HEK293 (cell line): ENCODE data around the gene C2orf74.

ENCODE experiments used
- CTCF ChIA-PET: fragments of 350-600 bp; formaldehyde crosslinking; extraction: SDS; loops from one replicate; lab custom pipeline; 2021; ENCODE audit warnings: antibody characterized with exemption; lab: Yijun Ruan, JAX
- POLR2A ChIA-PET: fragments of 300-600 bp; formaldehyde crosslinking; extraction: SDS; loops from one replicate; lab custom pipeline; 2020; ENCODE audit warnings: antibody characterized with exemption, inconsistent platforms; lab: Yijun Ruan, JAX
- H3K27ac ChIP-seq: fragments of 200-500 bp; sonication (Bioruptor generic); 2 replicates; pipeline ENCODE4 v1.5.1; 2014; ENCODE audit warnings: low read depth, low read length, control low read depth, inconsistent platforms; ENCODE audit errors: extremely low read depth
- H3K36me3 ChIP-seq, 2 experiments: fragments of 200-500 bp in 1 of 2; sonication (Bioruptor generic) in 1 of 2; 1 replicate in 1 of 2; 2 replicates in 1 of 2; pipeline ENCODE4 v1.5.1; 2014 to 2017; ENCODE audit warnings: inconsistent platforms in 2 of 2, low read length in 2 of 2; ENCODE audit not compliant: control insufficient read depth in 2 of 2, insufficient read depth in 1 of 2
- H3K4me1 ChIP-seq: fragments of 200-500 bp; sonication (Bioruptor generic); 2 replicates; pipeline ENCODE4 v1.5.1; 2014; ENCODE audit warnings: mild to moderate bottlenecking, low read length, inconsistent platforms; ENCODE audit not compliant: control insufficient read depth, insufficient read depth
- H3K4me3 ChIP-seq: 2 replicates; pipeline ENCODE4 v1.5.1; 2011; ENCODE audit warnings: low read depth, mild to moderate bottlenecking, control low read depth, low read length, moderate library complexity
- H3K9me3 ChIP-seq: fragments of 200-500 bp; sonication (Bioruptor generic); 2 replicates; pipeline ENCODE4 v1.5.1; 2014; ENCODE audit warnings: low read depth, low read length, inconsistent platforms; ENCODE audit not compliant: control insufficient read depth, insufficient read depth
- BCL11A ChIP-seq: fragments of 450-650 bp; formaldehyde crosslinking; IDR thresholded peaks from 2 replicates; pipeline ENCODE4 v1.5.1; 2016; ENCODE audit warnings: low read depth, missing biosample characterization, missing genetic modification characterization
- CTCF ChIP-seq: fragments of 450-650 bp; formaldehyde crosslinking; IDR thresholded peaks from 2 replicates; pipeline ENCODE4 v1.5.1; 2016; ENCODE audit warnings: missing biosample characterization, missing genetic modification characterization
- GLI4 ChIP-seq: fragments of 450-650 bp; formaldehyde crosslinking; IDR thresholded peaks from 2 replicates; pipeline ENCODE4 v1.5.1; 2016; ENCODE audit warnings: missing biosample characterization, missing genetic modification characterization
- IKZF3 ChIP-seq: fragments of 450-650 bp; IDR thresholded peaks from 2 replicates; pipeline ENCODE4 v1.5.0; 2018; ENCODE audit warnings: missing biosample characterization, mild to moderate bottlenecking, missing genetic modification characterization, moderate library complexity
- MZF1 ChIP-seq: fragments of 450-650 bp; formaldehyde crosslinking; IDR thresholded peaks from 2 replicates; pipeline ENCODE4 v1.5.1; 2017; ENCODE audit warnings: missing biosample characterization, missing genetic modification characterization, borderline replicate concordance
- OSR2 ChIP-seq: fragments of 450-650 bp; formaldehyde crosslinking; IDR thresholded peaks from 2 replicates; pipeline ENCODE4 v1.5.1; 2016; ENCODE audit warnings: missing biosample characterization, missing genetic modification characterization
- RBAK ChIP-seq: fragments of 450-650 bp; formaldehyde crosslinking; IDR thresholded peaks from 2 replicates; pipeline ENCODE4 v1.5.1; 2016; ENCODE audit warnings: missing biosample characterization, missing genetic modification characterization
- REPIN1 ChIP-seq: fragments of 450-650 bp; formaldehyde crosslinking; IDR thresholded peaks from 2 replicates; pipeline ENCODE4 v1.5.1; 2017; ENCODE audit warnings: missing biosample characterization, missing genetic modification characterization, low read depth
- SETDB1 ChIP-seq: IDR thresholded peaks from one replicate; pipeline ENCODE4 v1.6.1; 2017; ENCODE audit warnings: mild to moderate bottlenecking, low read length, moderate library complexity, mixed read lengths; ENCODE audit not compliant: insufficient read length
- YY1 ChIP-seq: fragments of 450-650 bp; formaldehyde crosslinking; IDR thresholded peaks from 2 replicates; pipeline ENCODE4 v1.5.1; 2018; ENCODE audit warnings: missing biosample characterization, missing genetic modification characterization
- ZBTB10 ChIP-seq: fragments of 450-650 bp; formaldehyde crosslinking; IDR thresholded peaks from 2 replicates; pipeline ENCODE4 v1.5.1; 2016; ENCODE audit warnings: missing biosample characterization, missing genetic modification characterization
- ZBTB17 ChIP-seq: fragments of 450-650 bp; formaldehyde crosslinking; IDR thresholded peaks from 2 replicates; pipeline ENCODE4 v1.5.1; 2016; ENCODE audit warnings: missing biosample characterization, missing genetic modification characterization
- ZBTB48 ChIP-seq: fragments of 450-650 bp; formaldehyde crosslinking; IDR thresholded peaks from 2 replicates; pipeline ENCODE4 v1.5.1; 2016; ENCODE audit warnings: missing biosample characterization, missing genetic modification characterization
- ZBTB49 ChIP-seq: fragments of 450-650 bp; formaldehyde crosslinking; IDR thresholded peaks from 2 replicates; pipeline ENCODE4 v1.5.1; 2016; ENCODE audit warnings: missing biosample characterization, missing genetic modification characterization, low read depth
- ZNF155 ChIP-seq: fragments of 450-650 bp; formaldehyde crosslinking; IDR thresholded peaks from 2 replicates; pipeline ENCODE4 v1.5.1; 2016; ENCODE audit warnings: missing biosample characterization, missing genetic modification characterization
- ZNF280C ChIP-seq: fragments of 450-650 bp; formaldehyde crosslinking; IDR thresholded peaks from 2 replicates; pipeline ENCODE4 v1.5.1; 2016; ENCODE audit warnings: missing biosample characterization, missing genetic modification characterization
- ZNF335 ChIP-seq: fragments of 450-650 bp; formaldehyde crosslinking; conservative IDR thresholded peaks from 2 replicates; pipeline ENCODE4 v1.5.1; 2016; ENCODE audit warnings: missing biosample characterization, missing genetic modification characterization
- ZNF37A ChIP-seq: fragments of 450-650 bp; IDR thresholded peaks from 2 replicates; pipeline ENCODE4 v1.5.1; 2018; ENCODE audit warnings: missing biosample characterization, missing genetic modification characterization
- ZNF558 ChIP-seq: fragments of 450-650 bp; formaldehyde crosslinking; IDR thresholded peaks from 2 replicates; pipeline ENCODE4 v1.5.1; 2016; ENCODE audit warnings: missing biosample characterization, missing genetic modification characterization
- ZNF571 ChIP-seq: fragments of 450-650 bp; formaldehyde crosslinking; IDR thresholded peaks from 2 replicates; pipeline ENCODE4 v1.5.0; 2017; ENCODE audit warnings: missing biosample characterization, missing genetic modification characterization
- ZNF621 ChIP-seq: fragments of 450-650 bp; formaldehyde crosslinking; IDR thresholded peaks from 2 replicates; pipeline ENCODE4 v1.5.1; 2017; ENCODE audit warnings: missing biosample characterization, missing genetic modification characterization
- ZNF629 ChIP-seq: fragments of 450-650 bp; formaldehyde crosslinking; IDR thresholded peaks from 2 replicates; pipeline ENCODE4 v1.5.1; 2017; ENCODE audit warnings: missing biosample characterization, missing genetic modification characterization
- ZNF677 ChIP-seq: fragments of 450-650 bp; IDR thresholded peaks from 2 replicates; pipeline ENCODE4 v1.5.0; 2018; ENCODE audit warnings: missing biosample characterization, mild to moderate bottlenecking, missing genetic modification characterization, moderate library complexity
- ZSCAN4 ChIP-seq: fragments of 450-650 bp; formaldehyde crosslinking; IDR thresholded peaks from 2 replicates; pipeline ENCODE4 v1.5.1; 2017; ENCODE audit warnings: missing biosample characterization, missing genetic modification characterization
- ZXDB ChIP-seq: fragments of 450-650 bp; formaldehyde crosslinking; IDR thresholded peaks from 2 replicates; pipeline ENCODE4 v1.5.1; 2016; ENCODE audit warnings: missing biosample characterization, missing genetic modification characterization
- TF ChIP-seq, protein P1 (sequence below): fragments of 450-650 bp; formaldehyde crosslinking; IDR thresholded peaks from 2 replicates; pipeline ENCODE4 v1.5.1; 2016; ENCODE audit warnings: missing biosample characterization, missing genetic modification characterization

The C2orf74 gene

GRCh38 chr2:61144697-61145268, 17.2 kb upstream of the C2orf74 start:
- H3K4me1 ChIP-seq: no peaks in the 10 kb centered on the region
- H3K36me3 ChIP-seq: peaks cover 0 to 16% of the 10 kb centered on the region in 2 experiments; a peak in 2 of 3 replicates
- ChIA-PET CTCF (no interaction called here), POLR2A (interaction anchor here (0.6 to 2.7 kb wide), 3 partner anchors 11 to 171 kb away, joined by 6 to 12 read pairs (median 10); no protein-coding TSS in a partner anchor)
- H3K9me3 ChIP-seq: no peaks in the 10 kb centered on the region
- H3K4me3 ChIP-seq: peak overlapping the region; percentile 55
- peak overlapping the region; percentile 38; the same call in 1 of the 2 replicates for H3K27ac ChIP-seq
- TF ChIP-seq ZNF155 (tag by site-specific recombination): no peak
- TF ChIP-seq SETDB1: peak; percentile 53
- TF ChIP-seq ZNF558 (tag by site-specific recombination): 0 out of 2 replicates have a peak, but pooled peaks have one; percentile 13
- TF ChIP-seq ZNF335: peak; percentile 59; the same call in 1 of the 2 replicates
- TF ChIP-seq ZNF621 (tag by site-specific recombination): no peak
- TF ChIP-seq MZF1: no peak
- TF ChIP-seq, protein P1, sequence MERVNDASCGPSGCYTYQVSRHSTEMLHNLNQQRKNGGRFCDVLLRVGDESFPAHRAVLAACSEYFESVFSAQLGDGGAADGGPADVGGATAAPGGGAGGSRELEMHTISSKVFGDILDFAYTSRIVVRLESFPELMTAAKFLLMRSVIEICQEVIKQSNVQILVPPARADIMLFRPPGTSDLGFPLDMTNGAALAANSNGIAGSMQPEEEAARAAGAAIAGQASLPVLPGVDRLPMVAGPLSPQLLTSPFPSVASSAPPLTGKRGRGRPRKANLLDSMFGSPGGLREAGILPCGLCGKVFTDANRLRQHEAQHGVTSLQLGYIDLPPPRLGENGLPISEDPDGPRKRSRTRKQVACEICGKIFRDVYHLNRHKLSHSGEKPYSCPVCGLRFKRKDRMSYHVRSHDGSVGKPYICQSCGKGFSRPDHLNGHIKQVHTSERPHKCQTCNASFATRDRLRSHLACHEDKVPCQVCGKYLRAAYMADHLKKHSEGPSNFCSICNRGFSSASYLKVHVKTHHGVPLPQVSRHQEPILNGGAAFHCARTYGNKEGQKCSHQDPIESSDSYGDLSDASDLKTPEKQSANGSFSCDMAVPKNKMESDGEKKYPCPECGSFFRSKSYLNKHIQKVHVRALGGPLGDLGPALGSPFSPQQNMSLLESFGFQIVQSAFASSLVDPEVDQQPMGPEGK (tag by site-specific recombination): 0 out of 2 replicates have a peak, but pooled peaks have one; percentile 9
- no peak for TF ChIP-seq ZBTB10 (tag by site-specific recombination)
- no peak for TF ChIP-seq REPIN1
- TF ChIP-seq ZXDB (tag by site-specific recombination): no peak
- TF ChIP-seq ZBTB17: peak; percentile 57; the same call in 1 of the 2 replicates
- TF ChIP-seq RBAK: no peak
- TF ChIP-seq ZNF37A (tag by site-specific recombination): no peak
- TF ChIP-seq BCL11A (tag by site-specific recombination): no peak
- TF ChIP-seq ZSCAN4 (tag by site-specific recombination): no peak
- TF ChIP-seq IKZF3 (tag by site-specific recombination): peak; percentile 66
- no peak for TF ChIP-seq ZNF571 (tag by site-specific recombination)
- TF ChIP-seq YY1 (tag by site-specific recombination): no peak
- TF ChIP-seq ZBTB48 (tag by site-specific recombination): peak; percentile 59; the same call in 1 of the 2 replicates
- no peak for TF ChIP-seq ZNF677 (tag by site-specific recombination)
- peak; percentile 57 for TF ChIP-seq CTCF (tag by site-specific recombination)
- TF ChIP-seq ZNF629 (tag by site-specific recombination): peak; percentile 30; the same call in 1 of the 2 replicates
- TF ChIP-seq OSR2: no peak
- no peak for TF ChIP-seq ZNF280C (tag by site-specific recombination)
- no peak for TF ChIP-seq ZBTB49 (tag by site-specific recombination)
- no peak for TF ChIP-seq GLI4
